HG02759 (cell line): ENCODE data around the gene DNMBP.
A peak's percentile ranks its signal among the peaks of the same experiment; 100 is the strongest.
"Not testable (repeated sequence)": the region's sequence is repeated elsewhere in the genome, so short reads cannot be mapped to it uniquely, and the experiment has no call there.

Experiments used
- ATAC-seq: cut with Tn5 transposase; IDR thresholded peaks from one replicate; pipeline ENCODE4 v1.9.1; 2021; ENCODE audit warnings: mild to moderate bottlenecking, moderate library complexity; ENCODE audit not compliant: unreplicated experiment

Gene DNMBP

DNA sequence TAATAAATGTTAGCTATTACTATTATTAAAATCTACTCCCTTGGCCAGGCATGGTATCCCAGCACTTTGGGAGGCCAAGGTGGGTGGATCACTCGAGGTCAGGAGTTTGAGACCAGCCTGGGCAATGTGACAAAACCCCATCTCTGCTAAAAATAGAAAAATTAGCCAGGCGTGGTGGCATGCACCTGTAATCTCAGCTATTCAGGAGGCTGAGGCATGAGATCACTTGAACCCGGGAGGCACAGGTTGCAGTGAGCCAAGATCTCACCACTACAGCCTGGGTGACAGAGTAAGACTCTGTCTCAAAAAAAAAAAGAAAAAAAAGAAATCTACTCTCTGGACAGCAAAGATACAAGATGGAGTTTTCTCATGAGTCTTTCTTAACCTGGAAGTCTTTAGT lies 56.2 kb downstream of the DNMBP start:
- ATAC-seq, result not testable (repeated sequence)

DNA sequence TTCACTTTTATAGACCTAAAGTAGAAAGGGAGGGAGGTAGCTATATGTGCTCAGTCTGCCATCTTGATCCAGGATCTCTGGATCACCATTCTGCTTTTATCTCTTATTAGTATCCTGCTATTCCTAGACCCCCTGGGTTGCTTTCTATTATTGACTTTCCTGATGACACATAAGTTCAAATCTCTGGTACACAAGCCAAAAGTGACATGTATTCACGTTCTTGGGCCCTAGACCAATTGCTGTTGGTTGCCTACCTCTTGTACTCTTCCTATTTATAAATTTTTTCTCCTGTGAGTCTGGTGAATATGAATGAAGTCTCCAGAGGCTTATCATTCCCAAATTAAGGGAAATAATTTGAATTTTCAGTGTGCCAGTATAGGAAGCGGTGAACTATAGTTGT lies 56.9 kb downstream of the DNMBP start:
- no peak for ATAC-seq

DNA sequence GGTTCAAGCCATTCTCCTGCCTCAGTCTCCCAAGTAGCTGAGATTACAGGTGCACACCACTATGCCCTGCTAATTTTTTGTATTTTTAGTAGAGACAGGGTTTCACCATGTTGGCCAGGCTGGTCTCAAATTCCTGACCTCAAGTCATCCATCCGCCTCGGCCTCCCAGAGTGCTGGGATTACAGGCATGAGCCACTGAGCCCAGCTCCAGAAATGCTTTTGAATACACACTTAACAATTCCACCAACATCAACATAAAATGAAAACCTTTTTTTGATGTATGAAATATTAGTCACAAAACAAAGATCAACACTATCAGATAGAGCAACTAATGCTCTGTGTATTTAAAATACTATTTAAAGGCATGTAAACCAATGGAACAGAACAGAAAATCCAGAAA lies 63.7 kb downstream of the DNMBP start:
- ATAC-seq, result not testable (repeated sequence)

DNA sequence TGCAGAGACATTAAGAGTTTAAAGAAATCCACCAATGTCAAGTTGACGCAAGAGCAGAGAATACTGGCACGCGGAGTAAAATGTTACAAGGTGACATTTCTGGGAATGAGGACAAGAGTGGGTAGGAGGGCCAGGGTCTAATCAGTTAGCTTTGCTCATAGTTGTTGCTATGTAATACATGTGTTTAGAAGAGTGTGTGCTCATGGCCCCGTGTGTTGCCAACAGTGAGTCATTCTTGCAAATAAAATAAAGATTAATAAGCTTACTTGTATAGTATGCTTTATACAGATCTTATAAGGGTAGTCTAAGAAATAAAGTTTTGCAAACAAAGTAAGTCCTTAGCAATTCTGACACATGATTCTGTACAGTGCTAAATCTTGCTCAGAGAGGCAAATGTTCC lies 64.5 kb downstream of the DNMBP start:
- ATAC-seq, result no peak

DNA sequence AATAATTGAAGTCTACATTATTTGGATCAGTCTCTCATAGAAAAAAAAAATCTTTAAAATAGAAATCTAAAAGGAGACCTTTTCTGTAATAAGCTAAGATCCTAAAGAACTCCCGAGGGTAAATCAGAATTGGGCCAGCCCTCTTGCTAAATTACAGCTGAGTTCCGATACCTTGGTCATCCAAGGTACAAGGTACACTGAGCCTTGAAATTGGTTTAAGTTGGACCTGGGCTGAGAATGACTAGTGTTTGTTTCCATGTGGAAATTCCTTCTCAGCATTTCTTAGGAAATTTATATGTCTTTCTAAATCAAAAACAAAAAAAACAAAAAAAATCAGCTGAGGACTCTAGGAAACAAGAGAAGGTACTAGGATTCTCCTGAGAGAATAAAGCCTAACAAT lies 64.9 kb downstream of the DNMBP start:
- no peak for ATAC-seq

DNA sequence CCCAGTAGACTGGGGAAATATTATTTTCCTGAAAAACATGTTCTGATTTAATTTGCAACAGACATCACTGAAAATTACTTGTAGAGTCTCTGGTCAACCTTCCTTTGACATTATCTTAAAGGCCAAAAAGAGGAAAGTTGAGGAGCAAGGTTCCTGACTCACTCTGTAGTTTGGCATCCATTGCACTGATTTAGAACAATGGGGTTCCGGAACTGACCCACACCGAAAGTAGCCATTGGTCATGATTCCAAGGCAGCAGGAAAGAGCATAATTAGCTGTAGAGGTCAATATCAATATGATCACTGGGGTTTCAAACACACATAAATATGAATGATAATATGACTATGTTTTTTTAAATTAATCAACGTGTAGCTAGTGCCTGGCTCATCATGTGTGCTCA lies 65.8 kb downstream of the DNMBP start:
- ATAC-seq, result no peak

DNA sequence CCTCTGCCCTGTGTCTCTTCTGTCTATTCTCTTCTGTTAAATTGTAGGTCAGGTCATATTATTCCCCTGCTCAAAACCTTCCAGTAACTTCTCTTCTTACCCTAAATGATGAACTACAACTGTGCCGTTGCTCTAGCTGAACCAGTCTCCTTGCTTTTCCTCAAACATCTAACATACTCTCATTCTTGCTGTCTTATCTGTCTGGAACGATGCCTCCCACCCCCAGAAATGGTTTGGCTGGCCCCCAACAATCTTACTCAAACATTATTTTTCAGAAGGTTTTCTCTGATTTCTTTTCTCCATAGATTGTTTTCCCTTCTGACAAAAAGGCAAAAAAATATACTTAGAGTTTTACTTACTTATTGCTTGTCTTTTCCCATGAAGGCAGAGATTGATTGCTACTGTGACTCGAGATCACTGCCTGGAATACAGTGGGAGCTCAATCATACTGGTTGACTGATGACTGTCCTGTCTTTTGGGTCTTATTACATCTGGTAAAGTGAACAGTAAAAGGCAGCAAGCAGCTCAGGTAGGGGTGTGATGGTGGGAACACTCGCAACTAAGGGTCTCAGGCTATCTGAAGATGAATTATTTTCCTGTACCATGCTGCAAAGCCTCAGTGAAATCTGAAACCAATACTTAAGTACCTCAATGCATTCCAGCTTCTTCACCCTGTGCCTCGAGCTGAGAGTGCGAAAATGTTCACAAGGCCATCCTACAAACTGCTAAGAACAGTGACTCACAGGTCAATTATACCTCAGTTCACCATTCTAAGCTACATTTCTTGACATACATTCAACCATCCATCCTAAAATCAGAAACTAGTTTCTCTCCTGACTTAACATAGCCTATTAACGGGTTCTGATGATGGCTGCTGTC lies 67.6 kb downstream of the DNMBP start:
- no peak for ATAC-seq

DNA sequence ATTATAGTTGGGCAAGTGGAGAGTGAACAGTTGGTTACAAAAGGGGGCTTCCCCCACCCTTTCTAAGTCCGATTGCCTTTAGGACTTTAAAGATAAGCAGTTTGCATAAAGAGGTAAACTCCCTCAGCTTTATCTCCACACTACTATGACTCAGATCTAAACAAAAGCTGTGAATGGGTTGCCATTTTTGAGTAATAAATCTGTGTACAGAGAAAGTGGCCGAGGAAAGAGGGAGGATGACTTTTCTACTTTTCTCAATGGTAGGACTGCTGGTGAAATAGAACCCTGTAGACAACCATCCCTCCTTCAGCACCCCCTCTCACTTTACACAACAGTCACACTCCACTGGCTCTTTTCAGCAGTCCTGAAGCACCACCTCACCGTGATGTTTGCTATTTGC lies 71.2 kb downstream of the DNMBP start:
- peak; percentile 92 for ATAC-seq

DNA sequence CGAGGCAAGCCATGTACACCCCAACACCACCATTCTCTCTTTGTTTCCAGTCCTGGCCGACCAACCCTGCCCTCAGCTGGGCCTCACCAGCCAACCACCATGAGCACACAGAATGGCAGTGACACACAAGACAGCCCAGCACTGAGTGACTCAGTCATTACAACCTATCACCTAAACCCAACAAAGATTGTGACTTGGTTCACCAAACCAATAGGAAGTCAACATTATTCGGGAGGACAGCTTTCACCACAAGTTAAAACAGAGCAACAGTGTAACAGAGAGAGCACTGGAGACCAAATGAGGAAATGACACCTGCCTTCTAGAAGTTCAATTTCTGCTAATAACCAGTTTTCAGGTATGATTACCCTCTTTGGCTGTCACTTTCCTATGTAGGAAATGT lies 72.1 kb downstream of the DNMBP start:
- ATAC-seq, result no peak

DNA sequence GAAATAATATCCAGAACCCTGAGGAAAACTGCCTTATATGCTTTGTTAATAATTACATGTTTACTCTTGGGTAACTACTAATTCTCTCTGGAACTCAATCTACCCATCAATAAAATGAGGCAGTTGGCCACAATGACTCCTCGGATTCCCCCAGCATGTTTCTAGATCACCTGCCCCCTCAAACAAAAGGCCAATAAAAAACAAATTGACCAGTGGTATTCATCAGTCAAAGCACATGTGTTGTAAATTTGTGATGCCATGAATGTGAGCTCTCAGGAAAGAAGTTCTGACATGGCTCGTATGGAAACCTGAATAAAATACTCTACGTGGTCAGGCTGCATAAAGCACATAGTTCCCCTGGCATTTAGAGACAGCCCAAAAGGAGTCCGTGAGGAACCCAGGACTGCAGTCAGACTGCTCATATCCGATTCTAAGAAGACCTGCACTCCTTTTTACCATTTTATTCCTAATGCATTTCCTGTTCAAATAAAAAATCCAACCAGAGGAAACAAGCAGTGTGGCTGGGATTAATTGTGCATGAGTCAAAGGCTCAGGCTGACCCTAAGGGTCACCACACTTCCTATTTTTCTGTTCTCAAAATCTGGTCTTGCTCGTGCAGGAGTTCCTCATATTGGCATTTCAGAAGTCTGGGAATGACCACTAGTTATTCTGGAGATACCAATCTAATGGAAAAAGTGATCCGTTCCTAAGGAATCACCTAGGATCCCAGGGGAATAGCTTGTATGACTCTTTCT lies 77.4 kb downstream of the DNMBP start:
- ATAC-seq, result not testable (repeated sequence)

DNA sequence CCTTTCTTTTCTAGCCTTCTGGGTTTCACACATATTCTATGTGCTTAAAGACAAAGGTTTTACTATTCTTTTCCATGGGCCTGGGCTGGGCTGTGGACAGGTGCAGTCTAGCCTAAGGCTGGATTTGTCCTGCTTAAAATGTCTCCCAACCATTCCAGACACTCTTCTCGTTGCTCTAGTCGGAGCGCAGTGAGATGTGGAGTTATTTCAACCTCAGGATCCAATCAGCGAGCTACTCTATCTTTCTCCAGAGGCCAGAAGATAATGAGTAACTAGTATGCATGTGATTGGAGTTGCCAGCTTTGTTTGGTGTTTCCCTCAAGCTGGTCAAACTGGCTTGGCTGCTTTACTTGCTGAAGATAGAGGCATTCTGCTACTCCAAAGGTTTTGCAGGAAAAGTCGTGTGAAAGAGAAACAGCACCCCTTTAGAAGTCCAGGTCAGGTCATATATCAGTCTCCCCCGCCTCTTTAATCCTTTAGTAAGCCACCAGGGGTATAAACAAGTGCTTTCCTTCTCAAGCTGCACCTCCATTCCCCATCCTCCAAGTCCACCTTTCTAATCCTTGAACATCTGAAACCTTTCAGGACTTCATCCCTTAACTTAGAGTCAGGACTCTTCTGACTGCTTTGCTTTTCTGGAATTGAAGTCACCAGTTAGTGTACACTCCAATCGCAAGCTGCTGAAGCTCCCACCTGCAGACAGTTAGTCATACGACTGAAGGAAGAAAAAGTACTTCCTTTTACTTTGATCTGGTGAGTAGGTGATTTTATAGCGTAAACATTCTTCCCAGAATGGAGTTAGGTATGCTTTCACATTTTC lies 78.8 kb downstream of the DNMBP start:
- ATAC-seq, result no peak

DNA sequence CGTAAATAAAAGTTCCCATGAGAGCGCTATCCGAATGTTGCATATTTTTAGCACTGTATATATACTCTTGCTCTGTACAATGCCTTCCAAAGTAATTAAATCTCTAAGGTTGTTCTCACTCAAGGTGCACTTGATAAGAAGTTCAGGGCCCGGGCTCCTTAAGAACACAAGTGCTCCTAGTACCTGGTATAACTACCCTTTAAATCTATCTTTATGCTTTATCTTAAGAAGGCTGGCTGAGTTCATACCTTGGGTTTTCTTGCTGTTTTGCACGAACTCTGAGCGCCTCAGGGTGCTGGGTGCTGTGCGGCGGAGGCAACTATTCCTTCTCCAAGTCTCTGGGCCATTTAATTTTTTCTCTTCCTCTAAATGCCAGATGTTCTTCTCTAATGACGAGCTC lies 80.4 kb downstream of the DNMBP start:
- no peak for ATAC-seq

DNA sequence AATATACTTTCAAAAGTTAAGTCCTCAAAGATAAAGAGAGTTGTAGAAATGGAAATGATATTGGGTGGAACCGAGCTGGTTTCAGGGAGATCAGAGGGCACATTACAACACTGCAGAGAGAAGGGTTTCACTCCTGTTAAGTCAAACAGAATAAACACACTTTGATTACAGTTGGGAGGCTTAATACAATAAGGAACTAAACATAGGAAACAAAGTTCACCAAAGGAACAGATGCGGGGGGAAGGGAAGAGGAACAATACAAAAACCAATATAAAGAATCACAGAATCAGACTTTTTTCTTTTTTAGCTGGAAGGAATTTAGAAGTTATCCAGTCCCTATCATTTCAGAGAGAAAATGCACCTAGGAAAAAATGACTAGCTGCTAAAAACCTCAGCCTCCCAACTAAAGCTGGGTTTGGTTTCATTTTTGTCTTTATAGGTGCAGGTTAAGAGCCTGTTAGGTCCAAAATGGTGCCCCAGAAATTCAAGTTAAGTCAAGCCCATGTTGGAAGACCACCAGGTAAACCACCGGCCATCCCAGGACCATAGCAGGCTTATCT lies 81.9 kb downstream of the DNMBP start:
- ATAC-seq, result no peak

DNA sequence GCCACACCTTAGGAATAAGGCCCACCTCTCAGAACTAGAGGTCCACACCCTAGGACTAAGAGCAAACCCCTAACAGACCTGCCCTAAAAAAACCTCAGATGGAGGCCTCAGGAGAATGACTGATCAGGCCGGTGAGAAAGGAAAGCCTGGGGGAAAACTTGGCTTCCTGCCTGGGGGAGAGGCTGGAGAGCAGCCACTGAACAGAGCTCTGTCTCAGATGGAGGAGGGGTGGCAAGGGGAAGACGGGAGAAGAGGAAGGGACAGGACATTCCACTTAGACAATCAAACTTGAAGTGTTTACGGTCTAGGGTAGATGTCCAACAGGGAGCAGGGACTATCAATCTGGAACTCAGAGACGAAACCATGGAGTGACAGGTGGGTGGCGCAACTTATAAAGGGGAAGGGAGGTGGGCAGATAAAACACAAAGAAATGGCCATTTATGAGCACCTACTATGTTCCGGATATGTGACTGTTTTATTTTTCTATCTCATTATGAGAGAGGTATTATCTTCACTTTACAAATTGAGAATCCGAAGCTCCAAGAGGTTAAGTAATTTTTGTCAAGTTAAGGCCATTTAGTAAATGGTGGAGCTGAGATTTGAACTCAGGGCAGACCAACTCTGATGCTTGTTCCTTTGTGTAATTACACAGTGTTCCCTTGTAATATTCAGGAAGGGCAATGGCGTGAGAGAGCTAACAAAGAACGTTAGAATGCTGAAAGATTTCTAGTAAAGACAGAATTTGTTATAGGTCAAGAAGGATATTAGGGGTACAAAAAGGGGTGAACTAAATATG lies 82.6 kb downstream of the DNMBP start:
- ATAC-seq, result no peak

DNA sequence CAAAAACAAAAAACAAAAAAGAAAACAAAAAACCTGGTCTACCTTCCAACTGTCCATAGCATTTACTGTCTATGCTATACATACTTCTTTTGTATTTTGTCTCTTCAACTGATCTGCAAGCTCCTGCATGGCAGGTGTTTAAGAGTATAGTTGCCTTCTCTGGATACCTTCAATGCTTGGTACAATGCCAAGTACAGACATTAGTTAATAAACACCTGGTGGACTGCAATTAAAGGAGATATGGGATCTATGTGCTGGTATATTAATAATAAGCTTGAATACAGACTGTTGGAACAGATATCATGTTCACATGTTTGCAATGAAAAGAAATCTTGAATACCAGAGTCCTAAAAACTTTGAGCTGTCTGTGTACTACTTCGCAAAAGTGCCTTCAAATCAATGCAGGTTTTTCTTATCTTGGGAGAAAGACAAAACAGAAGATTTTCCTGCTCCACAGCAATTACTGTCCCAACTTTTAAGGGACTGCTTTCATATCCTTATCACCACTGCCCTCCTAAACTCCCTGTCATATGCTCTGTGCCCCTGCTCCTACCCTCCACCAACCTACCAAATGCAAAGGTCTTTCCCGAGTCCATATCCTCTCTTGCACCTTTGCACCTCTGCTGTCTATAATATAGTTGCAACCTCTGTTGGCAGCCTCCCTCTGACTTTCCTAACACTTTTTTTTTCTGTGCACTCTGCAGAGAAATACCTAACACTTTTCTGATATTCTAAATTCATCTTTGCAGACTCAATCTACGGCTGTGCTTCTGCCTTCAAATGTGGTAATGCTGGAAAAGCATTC lies 85.1 kb downstream of the DNMBP start:
- ATAC-seq, result no peak

DNA sequence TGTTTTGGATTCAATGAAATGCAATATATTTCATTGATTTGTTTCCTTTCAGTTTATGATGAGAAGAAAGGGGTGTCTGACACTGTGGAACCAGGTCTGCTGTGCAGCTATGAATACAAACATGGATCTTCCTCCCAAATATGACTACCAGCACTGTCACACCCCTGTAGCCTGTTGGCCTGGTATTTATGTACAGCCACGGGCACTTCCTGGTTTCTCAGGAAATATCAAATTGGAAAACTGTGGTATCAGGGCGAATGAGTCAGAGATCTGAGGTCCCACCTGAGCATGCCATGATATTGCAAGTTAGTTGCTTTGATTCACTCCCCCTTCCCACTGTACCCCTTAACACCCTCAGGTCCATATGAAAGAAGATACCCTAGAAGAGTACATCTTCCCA lies 87.8 kb downstream of the DNMBP start:
- no peak for ATAC-seq

DNA sequence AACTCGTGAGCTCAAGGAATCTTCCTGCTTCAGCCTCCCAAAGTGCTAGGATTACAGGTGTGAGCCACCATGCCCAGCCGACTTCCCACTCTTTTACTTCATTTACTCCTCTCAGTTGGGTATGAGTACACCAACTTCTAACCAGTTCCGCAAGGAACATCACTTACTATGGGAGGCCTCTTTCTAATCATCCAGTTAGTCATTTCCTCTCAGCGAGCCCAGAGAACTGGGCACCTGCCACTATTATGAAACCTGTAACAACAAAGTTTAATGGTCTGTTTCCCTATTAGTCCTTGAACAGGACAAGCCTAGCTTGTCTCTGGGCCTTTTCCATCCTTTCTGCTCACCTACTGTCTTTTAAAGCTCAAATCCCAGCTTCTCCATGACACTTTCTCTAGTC lies 88.8 kb downstream of the DNMBP start:
- no peak for ATAC-seq

DNA sequence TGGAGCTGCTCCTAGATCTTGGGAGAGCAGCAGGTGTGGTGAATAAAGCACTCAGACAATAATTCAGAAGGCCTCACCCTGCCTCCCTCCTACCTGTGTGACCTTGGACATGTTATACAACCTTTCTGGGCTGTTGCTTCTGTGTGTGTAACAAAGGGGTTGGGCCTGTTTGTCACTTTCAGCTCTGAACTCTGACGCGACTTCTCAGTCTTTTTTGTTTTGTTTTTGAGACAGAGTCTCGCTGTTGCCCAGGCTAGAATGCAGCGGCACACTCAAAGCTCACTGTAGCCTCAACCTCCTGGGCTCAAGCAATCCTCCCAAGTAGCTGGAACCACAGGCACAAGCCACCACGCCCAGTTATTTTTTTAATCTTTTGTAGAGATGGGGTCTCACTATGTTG lies 89.3 kb downstream of the DNMBP start:
- no peak for ATAC-seq
